MCF 10A (cell line): ENCODE results near the gene CUZD1. TPM values are rescaled to one million over a fixed set of nuclear protein-coding genes. Genes with fewer than 3 reads are reported as not detected.

Experiments
- BruUV-seq: library from RNA; stranded (reverse); fragments of 400-500 nt; replicated peaks from 2 replicates; lab custom pipeline; 2021; lab: Mats Ljungman, UMichigan
- CTCF ChIA-PET: fragments of 300-600 bp; sonication (Branson Sonifier 250); formaldehyde crosslinking; extraction: SDS; loops from one replicate; lab custom pipeline; 2021; ENCODE audit warnings: antibody characterized with exemption, inconsistent platforms; lab: Yijun Ruan, JAX
- POLR2A ChIA-PET: fragments of 300-600, 350-650 bp; sonication (Branson Sonifier 250); formaldehyde crosslinking; extraction: SDS; loops from one replicate; lab custom pipeline; 2020; ENCODE audit warnings: antibody characterized with exemption, inconsistent platforms; lab: Yijun Ruan, JAX
- DNase-seq: peaks from one replicate; pipeline ENCODE4 v3.0.0-alpha.2; 2018; ENCODE audit not compliant: unreplicated experiment
- H3K27ac Mint-ChIP-seq: one replicate; pipeline ENCODE4 v1.8.0; 2022; ENCODE audit warnings: mild to moderate bottlenecking, low read depth, mixed read lengths; ENCODE audit not compliant: unreplicated experiment
- H3K27me3 Mint-ChIP-seq: one replicate; pipeline ENCODE4 v1.8.0; 2022; ENCODE audit warnings: mixed read lengths; ENCODE audit not compliant: insufficient read depth, unreplicated experiment
- H3K36me3 Mint-ChIP-seq: one replicate; pipeline ENCODE4 v1.8.0; 2022; ENCODE audit warnings: mild to moderate bottlenecking, moderate library complexity, mixed read lengths; ENCODE audit not compliant: insufficient read depth, unreplicated experiment
- H3K4me1 Mint-ChIP-seq: one replicate; pipeline ENCODE4 v1.8.0; 2022; ENCODE audit warnings: mixed read lengths; ENCODE audit not compliant: insufficient read depth, unreplicated experiment
- H3K4me3 Mint-ChIP-seq: one replicate; pipeline ENCODE4 v1.8.0; 2022; ENCODE audit warnings: mild to moderate bottlenecking, moderate library complexity, mixed read lengths; ENCODE audit not compliant: unreplicated experiment
- H3K9me3 Mint-ChIP-seq: one replicate; pipeline ENCODE4 v1.8.0; 2022; ENCODE audit warnings: mixed read lengths; ENCODE audit not compliant: unreplicated experiment
- CTCF ChIP-seq: fragments of 200-600 bp; IDR thresholded peaks from one replicate; pipeline ENCODE4 v1.8.0; 2022; ENCODE audit warnings: antibody characterized with exemption, mild to moderate bottlenecking; ENCODE audit not compliant: unreplicated experiment
- intact Hi-C: fragments of 100-400 bp; cut with micrococcal nuclease; formaldehyde crosslinking; loops from 2 replicates; pipeline ENCODE4 v1.14.1; 2022
- total RNA-seq: library from RNA; stranded (reverse); gene quantifications from 2 replicates; pipeline ENCODE4 v1.2.3, GENCODE V29; 2022

The CUZD1 gene
- total RNA-seq, 1 experiment from 2014 or later = 1.1 TPM

GRCh38 chr10:122849090-122849489 lies 3.4 kb upstream of the CUZD1 start:
- no peaks in the 10 kb centered on the region for H3K27me3 Mint-ChIP-seq
- peaks cover 55% of the 10 kb centered on the region for H3K4me1 Mint-ChIP-seq
- H3K27ac Mint-ChIP-seq = peak overlapping the region; percentile 29
- ChIA-PET POLR2A (interaction anchor here (0.6 kb wide), 1 partner anchor 16 kb away, joined by 4 read pairs; no protein-coding TSS in a partner anchor), CTCF (interaction anchor here (0.6 to 1.2 kb wide), 2 partner anchors 13 to 15 kb away, joined by 3 to 5 read pairs; no protein-coding TSS in a partner anchor)
- BruUV-seq = no TSS peak
- TF ChIP-seq CTCF = no peak
- peak; percentile 38 for DNase-seq
- H3K4me3 Mint-ChIP-seq = no peak overlapping the region
- H3K9me3 Mint-ChIP-seq = peaks cover 7% of the 10 kb centered on the region
- intact Hi-C loops = no loop called here
- H3K36me3 Mint-ChIP-seq = peaks cover 13% of the 10 kb centered on the region

- H3K27ac Mint-ChIP-seq = peak overlapping the region; percentile 29
- intact Hi-C loops = no loop called here
- ChIA-PET CTCF (interaction anchor here (0.6 to 1.2 kb wide), 3 partner anchors 12 to 1734 kb away, joined by 3 to 5 read pairs (median 4); no protein-coding TSS in a partner anchor), POLR2A (no interaction called here)
- no peak overlapping the region for H3K4me3 Mint-ChIP-seq
- BruUV-seq = no TSS peak
- no peak for TF ChIP-seq CTCF
- peaks cover 7% of the 10 kb centered on the region for H3K9me3 Mint-ChIP-seq
- H3K4me1 Mint-ChIP-seq = peaks cover 44% of the 10 kb centered on the region
- H3K27me3 Mint-ChIP-seq = no peaks in the 10 kb centered on the region
- no peak for DNase-seq
- H3K36me3 Mint-ChIP-seq = peaks cover 13% of the 10 kb centered on the region
These were observed 2.3 kb upstream of the CUZD1 start for GRCh38 chr10:122847782-122848604.

GRCh38 chr10:122844146-122844545 lies 1.5 kb downstream of the CUZD1 start:
- ChIA-PET POLR2A (interaction anchor here (1.4 kb wide), 1 partner anchor 10 kb away, joined by 4 read pairs; no protein-coding TSS in a partner anchor), CTCF (no interaction called here)
- BruUV-seq = no TSS peak
- no peak for DNase-seq
- Mint-ChIP-seq H3K4me3 (no peak overlapping the region), H3K36me3 (peaks cover 7% of the 10 kb centered on the region), H3K9me3 (peaks cover 7% of the 10 kb centered on the region), H3K27ac (no peak overlapping the region), H3K27me3 (no peaks in the 10 kb centered on the region), H3K4me1 (peaks cover 8% of the 10 kb centered on the region)
- TF ChIP-seq CTCF = no peak
- intact Hi-C loops = no loop called here

- no peak for TF ChIP-seq CTCF
- Mint-ChIP-seq H3K27me3 (no peaks in the 10 kb centered on the region), H3K36me3 (peaks cover 7% of the 10 kb centered on the region), H3K27ac (no peak overlapping the region), H3K9me3 (peaks cover 5% of the 10 kb centered on the region), H3K4me1 (peaks cover 7% of the 10 kb centered on the region), H3K4me3 (no peak overlapping the region)
- intact Hi-C loops = no loop called here
- CTCF ChIA-PET = no interaction called here
- BruUV-seq = no TSS peak
- no peak for DNase-seq
- POLR2A ChIA-PET = no interaction called here
These were observed 4.1 kb downstream of the CUZD1 start for GRCh38 chr10:122841569-122841968.
